ENCODE results near the gene GLE1.

DNA sequence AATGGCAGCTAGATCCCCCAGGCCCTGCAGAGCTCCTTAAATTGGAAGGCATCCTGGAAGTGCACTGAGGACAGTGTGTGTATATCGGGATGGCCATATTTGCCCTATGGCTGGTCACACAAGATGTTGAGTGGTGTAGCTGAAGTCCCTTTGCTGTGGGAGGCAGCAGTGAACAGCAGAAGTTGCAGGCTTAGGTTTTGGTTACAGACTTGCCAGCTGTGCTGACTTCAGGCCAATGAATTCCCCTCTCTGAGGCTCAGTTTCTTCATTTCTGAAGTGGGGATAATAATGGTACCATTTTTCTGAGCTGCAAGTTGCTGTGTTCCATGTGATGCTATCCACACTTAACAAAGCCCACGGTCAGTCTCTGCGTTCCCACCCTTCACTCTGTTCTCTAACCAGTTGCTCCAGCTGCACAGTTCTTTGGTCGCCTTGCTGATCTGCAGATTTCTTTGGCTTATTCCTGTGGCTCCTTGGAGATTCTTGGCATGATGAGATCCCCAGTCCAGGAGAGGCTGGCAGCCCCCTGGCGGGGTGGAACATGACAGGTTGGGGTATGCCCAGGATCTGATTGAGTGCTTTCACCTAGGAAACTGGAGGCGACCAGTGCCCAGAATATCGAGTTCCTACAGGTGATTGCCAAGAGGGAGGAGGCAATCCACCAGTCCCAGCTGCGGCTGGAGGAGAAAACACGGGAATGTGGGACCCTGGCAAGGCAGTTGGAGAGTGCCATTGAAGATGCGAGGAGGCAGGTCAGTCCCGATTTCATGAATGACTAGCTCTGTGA is 6.5 kb upstream of the GLE1 start:
- TF ChIP-seq GATA2 (IDR thresholded peaks at IDR 0.05; ENCODE audit: low read depth, low read length) (no peak), GATA3 (IDR thresholded peaks at IDR 0.05; ENCODE audit: low read depth, low read length) (no peak)
